ENCODE results near the gene CROCC. TPM values are rescaled to one million over a fixed set of nuclear protein-coding genes. Genes with fewer than 3 reads are reported as not detected.
"Not testable (repeated sequence)": the region's sequence is repeated elsewhere in the genome, so short reads cannot be mapped to it uniquely, and the experiment has no call there.

The CROCC gene
- polyA plus RNA-seq, 1 donor (not counting 4 experiments of a cell fraction or from before 2014, with no cell fraction given) = 8.2 TPM

- H3K79me2 ChIP-seq (ENCODE audit: control insufficient read depth, insufficient read depth, low read length); DNase-seq (ENCODE audit: low read depth, low spot score); H3K4me3 ChIP-seq (ENCODE audit: control insufficient read depth in 2 of 3, extremely low read depth in 1 of 3, insufficient read depth in 2 of 3, low read depth in 1 of 3, low read length in 3 of 3); H3K9me1 ChIP-seq (ENCODE audit: control insufficient read depth, extremely low read depth, insufficient read depth, low read length); FAIRE-seq; H3K27ac ChIP-seq (ENCODE audit: control insufficient read depth, insufficient read depth, low read length); H3K27me3 ChIP-seq (ENCODE audit: control insufficient read depth, extremely low read depth, insufficient read depth, low read length); H3K4me2 ChIP-seq (ENCODE audit: control insufficient read depth, extremely low read depth, insufficient read depth, low read depth, low read length); H2AFZ ChIP-seq (ENCODE audit: control insufficient read depth, low read length); H3K36me3 ChIP-seq (ENCODE audit: control insufficient read depth in 2 of 2, extremely low read depth in 1 of 2, insufficient read depth in 2 of 2, low read length in 2 of 2); dilution Hi-C loops (cut with MboI; ENCODE audit: extremely low pct_ligation_motif_present, low sequenced_read_pairs); H3K9ac ChIP-seq (ENCODE audit: control insufficient read depth, extremely low read depth, insufficient read depth, low read length); H3K9me3 ChIP-seq (ENCODE audit: control insufficient read depth, low read depth, low read length); H4K20me1 ChIP-seq (ENCODE audit: control insufficient read depth, extremely low read depth, insufficient read depth, low read length): not testable (repeated sequence)
- peaks cover 15% of the 10 kb centered on the region for H3K4me1 ChIP-seq (ENCODE audit: control insufficient read depth, extremely low read depth, insufficient read depth, low read length)
Observed at GRCh38 chr1:16912742-16913141, 9.0 kb upstream of the CROCC start.

DNA sequence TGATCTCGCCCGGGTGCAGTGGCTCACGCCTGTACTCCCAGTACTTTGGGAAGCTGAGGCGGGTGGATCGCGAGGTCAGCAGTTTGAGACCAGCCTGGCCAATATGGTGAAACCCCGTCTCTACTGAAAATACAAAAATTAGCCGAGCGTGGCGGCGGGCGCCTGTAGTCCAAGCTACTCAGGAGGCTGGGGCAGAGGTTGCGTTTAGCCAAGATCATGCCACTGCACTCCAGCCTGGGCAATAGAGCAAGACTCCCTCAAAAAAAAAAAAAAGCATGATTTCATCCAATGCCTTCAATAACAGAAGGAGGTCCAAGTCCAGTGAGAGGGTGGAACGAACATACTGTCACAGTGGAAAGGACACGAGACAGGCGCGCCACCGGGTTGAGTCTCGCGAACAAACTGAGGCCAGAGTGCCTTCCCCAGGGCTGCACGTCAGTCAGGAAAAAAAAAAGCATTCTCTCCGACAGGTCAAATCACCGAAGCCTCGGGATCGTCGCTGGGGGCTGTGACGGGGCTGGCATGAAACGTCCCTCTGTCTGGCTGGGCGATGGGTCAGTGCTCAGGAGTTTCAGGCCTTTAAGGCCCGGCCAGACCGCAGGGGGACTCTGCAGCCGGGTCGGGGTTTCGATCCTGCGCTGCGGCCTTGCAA is 8.4 kb upstream of the CROCC start:
- no peak overlapping the region for H3K27ac ChIP-seq (ENCODE audit: control insufficient read depth, insufficient read depth, low read length)
- peak overlapping the region; percentile 83 for H3K9ac ChIP-seq (ENCODE audit: control insufficient read depth, extremely low read depth, insufficient read depth, low read length)
- H3K4me2 ChIP-seq (ENCODE audit: control insufficient read depth, extremely low read depth, insufficient read depth, low read depth, low read length) = peak overlapping the region; percentile 84
- no peaks in the 10 kb centered on the region for H3K79me2 ChIP-seq (ENCODE audit: control insufficient read depth, insufficient read depth, low read length)
- no peaks in the 10 kb centered on the region for H4K20me1 ChIP-seq (ENCODE audit: control insufficient read depth, extremely low read depth, insufficient read depth, low read length)
- peak overlapping the region; percentile 57 to 65 (median 58) for H3K4me3 ChIP-seq (ENCODE audit: control insufficient read depth in 2 of 3, extremely low read depth in 1 of 3, insufficient read depth in 2 of 3, low read depth in 1 of 3, low read length in 3 of 3)
- peak overlapping the region; percentile 99 for H2AFZ ChIP-seq (ENCODE audit: control insufficient read depth, low read length)
- H3K4me1 ChIP-seq (ENCODE audit: control insufficient read depth, extremely low read depth, insufficient read depth, low read length) = peaks cover 15% of the 10 kb centered on the region
- DNase-seq (ENCODE audit: low read depth, low spot score) = no peak
- no peaks in the 10 kb centered on the region for H3K9me1 ChIP-seq (ENCODE audit: control insufficient read depth, extremely low read depth, insufficient read depth, low read length)
- peak; percentile 26 for FAIRE-seq
- TF ChIP-seq CTCF (optimal IDR thresholded peaks at IDR 0.05 in 1 of 3, IDR thresholded peaks at IDR 0.05 in 1 of 3, conservative IDR thresholded peaks at IDR 0.05 in 1 of 3; ENCODE audit: extremely low read depth in 1 of 3, insufficient read depth in 2 of 3, low read length in 3 of 3) (no peak), EZH2 (IDR thresholded peaks at IDR 0.05; ENCODE audit: low read length) (no peak)
- H3K36me3 ChIP-seq (ENCODE audit: control insufficient read depth in 2 of 2, extremely low read depth in 1 of 2, insufficient read depth in 2 of 2, low read length in 2 of 2) = no peaks in the 10 kb centered on the region
- no peaks in the 10 kb centered on the region for H3K9me3 ChIP-seq (ENCODE audit: control insufficient read depth, low read depth, low read length)
- H3K27me3 ChIP-seq (ENCODE audit: control insufficient read depth, extremely low read depth, insufficient read depth, low read length) = no peaks in the 10 kb centered on the region
- dilution Hi-C loops (cut with MboI; ENCODE audit: extremely low pct_ligation_motif_present, low sequenced_read_pairs) = no loop called here
